Measurements from ENCODE around the gene FZD4.
"Not testable (repeated sequence)": the region's sequence is repeated elsewhere in the genome, so short reads cannot be mapped to it uniquely, and the experiment has no call there.

FZD4 gene

DNA sequence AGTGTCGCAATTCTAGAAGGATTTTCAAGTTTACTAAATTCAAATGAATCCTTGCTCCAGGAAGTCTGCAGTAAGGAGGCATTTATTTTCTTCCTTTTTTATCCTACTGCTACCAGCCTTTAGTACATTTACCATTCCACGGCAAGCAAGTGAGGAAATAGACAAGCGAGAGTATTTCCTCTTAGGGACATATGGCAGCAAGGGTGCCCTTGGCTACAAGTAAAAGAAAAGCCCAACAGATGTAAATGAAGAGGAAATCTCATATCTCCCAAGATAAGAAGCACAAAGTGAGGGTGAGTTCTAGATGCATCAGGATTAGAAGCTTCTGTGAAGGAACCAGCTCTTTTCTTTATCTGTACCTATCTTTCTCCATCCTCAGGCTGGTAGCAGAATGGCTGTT is 37.8 kb upstream of the FZD4 start (continued):
- TF ChIP-seq ZNF26 (tag by site-specific recombination; IDR thresholded peaks at IDR 0.05), result no peak

DNA sequence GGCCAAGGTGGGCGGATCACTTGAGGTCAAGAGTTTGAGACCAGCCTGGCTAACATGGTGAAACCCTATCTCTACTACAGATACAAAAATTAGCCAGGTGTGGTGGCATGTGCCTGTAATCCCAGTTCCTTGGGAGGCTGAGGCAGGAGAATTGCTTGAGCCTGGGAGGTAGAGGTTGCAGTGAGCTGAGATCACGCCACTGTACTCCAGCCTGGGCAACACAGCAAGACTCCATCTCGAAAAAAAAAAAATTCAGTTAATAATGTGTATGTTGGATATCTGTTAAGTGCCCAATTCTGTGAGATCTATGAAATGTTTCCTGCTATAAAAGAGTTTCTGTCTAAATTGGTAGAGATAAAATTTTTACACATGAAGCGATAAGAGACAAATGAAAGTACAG is 37.1 kb upstream of the FZD4 start:
- H3K27ac ChIP-seq (ENCODE audit: extremely low read depth, low read depth, low read length); H3K4me1 ChIP-seq (ENCODE audit: control insufficient read depth, insufficient read depth, low read length); H3K4me3 ChIP-seq (ENCODE audit: low read depth, low read length); H3K9me3 ChIP-seq (ENCODE audit: control insufficient read depth, insufficient read depth, low read depth, low read length); CTCF ChIA-PET; H3K36me3 ChIP-seq (ENCODE audit: control insufficient read depth in 2 of 2, insufficient read depth in 1 of 2, low read length in 2 of 2): not testable (repeated sequence)
- POLR2A ChIA-PET, result interaction anchor here (0.6 kb wide), 1 partner anchor 54 kb away, joined by 3 read pairs; no protein-coding TSS in a partner anchor

DNA sequence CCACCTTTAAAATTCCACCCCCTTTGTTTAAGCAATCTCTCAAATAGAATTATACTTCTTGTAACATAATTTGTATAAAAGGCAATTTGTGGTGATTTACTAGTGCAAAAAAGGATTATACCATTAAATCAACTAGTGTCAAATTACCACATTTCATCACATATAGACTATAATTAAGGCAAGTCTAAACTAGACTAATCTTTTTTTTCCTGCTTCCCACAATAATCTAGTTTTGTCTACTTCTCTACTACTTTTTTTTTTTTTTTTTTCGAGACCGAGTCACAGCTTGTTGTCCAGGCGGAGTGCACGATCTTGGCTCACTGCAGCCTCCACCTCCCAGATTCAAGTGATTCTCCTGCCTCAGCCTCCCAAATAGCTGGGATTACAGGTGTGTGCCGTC is 36.1 kb upstream of the FZD4 start:
- Histone ChIP-seq H3K9me3 (ENCODE audit: control insufficient read depth, insufficient read depth, low read depth, low read length) (no peaks in the 10 kb centered on the region), H3K4me1 (ENCODE audit: control insufficient read depth, insufficient read depth, low read length) (peaks cover 7% of the 10 kb centered on the region), H3K36me3 (ENCODE audit: control insufficient read depth in 2 of 2, insufficient read depth in 1 of 2, low read length in 2 of 2) (no peaks in the 10 kb centered on the region), H3K4me3 (ENCODE audit: low read depth, low read length) (no peak overlapping the region), H3K27ac (ENCODE audit: extremely low read depth, low read depth, low read length) (no peak overlapping the region)
- POLR2A ChIA-PET, result no interaction called here
- CTCF ChIA-PET, result interaction anchor here (0.7 kb wide), 2 partner anchors 11 to 276 kb away, joined by 3 read pairs; no protein-coding TSS in a partner anchor
- TF ChIP-seq ZSCAN5A (tag by site-specific recombination; IDR thresholded peaks at IDR 0.05) (no peak), ZNF76 (tag by site-specific recombination; IDR thresholded peaks at IDR 0.05; ENCODE audit: borderline replicate concordance, low read depth) (no peak), PRDM1 (tag by site-specific recombination; IDR thresholded peaks at IDR 0.05) (no peak), ZBTB20 (tag by site-specific recombination; IDR thresholded peaks at IDR 0.05) (no peak), GLIS2 (tag by site-specific recombination; IDR thresholded peaks at IDR 0.05) (no peak), ZNF529 (tag by site-specific recombination; IDR thresholded peaks at IDR 0.05; ENCODE audit: insufficient replicate concordance) (no peak), HOXC10 (CRISPR knock-in tag; IDR thresholded peaks at IDR 0.05) (no peak), ZNF19 (tag by site-specific recombination; IDR thresholded peaks at IDR 0.05; ENCODE audit: low read depth) (no peak), ZBTB7A (tag by site-specific recombination; IDR thresholded peaks at IDR 0.05; ENCODE audit: low read depth) (no peak), PRDM10 (tag by site-specific recombination; IDR thresholded peaks at IDR 0.05) (peak; percentile 65), ZNF48 (tag by site-specific recombination; IDR thresholded peaks at IDR 0.05) (no peak), ZFHX2 (tag by site-specific recombination; conservative IDR thresholded peaks at IDR 0.05) (no peak), ZNF146 (tag by site-specific recombination; IDR thresholded peaks at IDR 0.05) (no peak), GLI4 (tag by site-specific recombination; IDR thresholded peaks at IDR 0.05) (no peak), OSR2 (tag by site-specific recombination; IDR thresholded peaks at IDR 0.05) (peak; percentile 74), ZSCAN23 (tag by site-specific recombination; IDR thresholded peaks at IDR 0.05) (0 out of 2 replicates have a peak, but pooled peaks have one; percentile 46), ZEB2 (tag by site-specific recombination; IDR thresholded peaks at IDR 0.05) (0 out of 2 replicates have a peak, but pooled peaks have one; percentile 37), ZBTB11 (tag by site-specific recombination; conservative IDR thresholded peaks at IDR 0.05; ENCODE audit: low read depth) (no peak), ZNF629 (tag by site-specific recombination; IDR thresholded peaks at IDR 0.05) (peak; percentile 38; the same call in 1 of the 2 replicates), ZNF530 (tag by site-specific recombination; IDR thresholded peaks at IDR 0.05; ENCODE audit: low read depth) (no peak), ZFP69B (tag by site-specific recombination; IDR thresholded peaks at IDR 0.05) (no peak), FEZF1 (tag by site-specific recombination; IDR thresholded peaks at IDR 0.05) (no peak), ZNF747 (tag by site-specific recombination; IDR thresholded peaks at IDR 0.05) (no peak), ZSCAN30 (tag by site-specific recombination; IDR thresholded peaks at IDR 0.05) (no peak)

Measured in HEK293 (cell line).